ENCODE data around the gene IQGAP1.

IQGAP1 gene

DNA sequence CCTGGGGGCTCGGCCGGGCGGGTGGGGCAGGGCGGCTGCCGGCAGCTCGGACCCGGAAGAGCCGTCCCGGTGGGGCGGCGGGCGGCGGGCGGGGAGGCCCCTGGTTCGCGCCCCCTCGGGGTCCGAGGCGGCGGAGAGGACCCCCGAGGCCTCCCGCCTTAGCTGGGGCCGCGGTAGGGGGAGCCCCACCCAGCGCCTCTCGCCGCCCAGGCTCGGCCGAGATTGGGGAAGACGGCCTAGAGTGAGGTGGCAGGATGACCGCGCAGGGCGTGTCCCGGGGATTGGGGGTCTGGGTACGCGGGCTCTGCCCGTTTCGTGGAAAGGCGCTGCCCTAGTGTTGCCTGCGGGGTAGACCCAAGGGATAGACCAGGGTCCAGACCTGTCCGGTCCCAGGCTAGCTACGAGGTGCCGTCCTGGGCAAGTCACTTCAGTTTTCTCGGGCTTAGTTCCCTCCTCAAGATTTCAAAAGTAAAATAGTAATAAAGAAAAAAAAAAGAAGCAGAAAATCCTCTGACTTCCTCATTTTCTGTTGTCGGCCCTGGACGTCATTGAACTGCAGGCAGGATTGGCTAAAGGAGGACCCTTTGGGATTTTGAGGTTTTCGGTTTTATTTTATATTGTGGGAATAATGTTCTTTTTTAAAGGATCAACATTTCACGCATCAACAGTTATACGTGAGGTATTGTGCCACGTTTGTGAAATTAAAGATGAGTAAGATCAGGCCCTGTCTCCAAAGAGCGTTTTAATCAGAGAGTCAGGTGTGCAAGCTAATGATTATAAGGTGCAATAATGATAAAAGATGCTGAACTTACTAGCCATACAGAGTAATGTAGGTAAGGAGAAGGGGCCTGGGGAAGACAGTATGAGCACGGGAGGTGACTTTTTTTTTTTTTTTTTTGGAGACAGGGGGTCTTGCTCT lies 679 bp downstream of the IQGAP1 start (continued):
- TF ChIP-seq, protein P1, sequence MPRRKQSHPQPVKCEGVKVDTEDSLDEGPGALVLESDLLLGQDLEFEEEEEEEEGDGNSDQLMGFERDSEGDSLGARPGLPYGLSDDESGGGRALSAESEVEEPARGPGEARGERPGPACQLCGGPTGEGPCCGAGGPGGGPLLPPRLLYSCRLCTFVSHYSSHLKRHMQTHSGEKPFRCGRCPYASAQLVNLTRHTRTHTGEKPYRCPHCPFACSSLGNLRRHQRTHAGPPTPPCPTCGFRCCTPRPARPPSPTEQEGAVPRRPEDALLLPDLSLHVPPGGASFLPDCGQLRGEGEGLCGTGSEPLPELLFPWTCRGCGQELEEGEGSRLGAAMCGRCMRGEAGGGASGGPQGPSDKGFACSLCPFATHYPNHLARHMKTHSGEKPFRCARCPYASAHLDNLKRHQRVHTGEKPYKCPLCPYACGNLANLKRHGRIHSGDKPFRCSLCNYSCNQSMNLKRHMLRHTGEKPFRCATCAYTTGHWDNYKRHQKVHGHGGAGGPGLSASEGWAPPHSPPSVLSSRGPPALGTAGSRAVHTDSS (tag by site-specific recombination; IDR thresholded peaks at IDR 0.05) = no peak
- TF ChIP-seq ZNF292 (tag by site-specific recombination; IDR thresholded peaks at IDR 0.05; ENCODE audit: borderline replicate concordance, low read depth) (no peak), SCRT2 (tag by site-specific recombination; IDR thresholded peaks at IDR 0.05) (no peak), HOXC10 (CRISPR knock-in tag; IDR thresholded peaks at IDR 0.05) (no peak), ZBTB21 (tag by site-specific recombination; IDR thresholded peaks at IDR 0.05) (no peak), ZNF121 (tag by site-specific recombination; IDR thresholded peaks at IDR 0.05) (no peak; the same call in 1 of the 2 replicates), IKZF3 (tag by site-specific recombination; IDR thresholded peaks at IDR 0.05) (no peak), ZNF549 (tag by site-specific recombination; IDR thresholded peaks at IDR 0.05) (no peak), ZNF24 (tag by site-specific recombination; IDR thresholded peaks at IDR 0.05) (no peak), GLIS2 (tag by site-specific recombination; IDR thresholded peaks at IDR 0.05) (peak; percentile 96), ZEB2 (tag by site-specific recombination; IDR thresholded peaks at IDR 0.05) (no peak), ZNF585B (tag by site-specific recombination; IDR thresholded peaks at IDR 0.05) (no peak), ZNF391 (tag by site-specific recombination; IDR thresholded peaks at IDR 0.05; ENCODE audit: borderline replicate concordance, low read depth) (no peak)
- TF ChIP-seq, protein P2, sequence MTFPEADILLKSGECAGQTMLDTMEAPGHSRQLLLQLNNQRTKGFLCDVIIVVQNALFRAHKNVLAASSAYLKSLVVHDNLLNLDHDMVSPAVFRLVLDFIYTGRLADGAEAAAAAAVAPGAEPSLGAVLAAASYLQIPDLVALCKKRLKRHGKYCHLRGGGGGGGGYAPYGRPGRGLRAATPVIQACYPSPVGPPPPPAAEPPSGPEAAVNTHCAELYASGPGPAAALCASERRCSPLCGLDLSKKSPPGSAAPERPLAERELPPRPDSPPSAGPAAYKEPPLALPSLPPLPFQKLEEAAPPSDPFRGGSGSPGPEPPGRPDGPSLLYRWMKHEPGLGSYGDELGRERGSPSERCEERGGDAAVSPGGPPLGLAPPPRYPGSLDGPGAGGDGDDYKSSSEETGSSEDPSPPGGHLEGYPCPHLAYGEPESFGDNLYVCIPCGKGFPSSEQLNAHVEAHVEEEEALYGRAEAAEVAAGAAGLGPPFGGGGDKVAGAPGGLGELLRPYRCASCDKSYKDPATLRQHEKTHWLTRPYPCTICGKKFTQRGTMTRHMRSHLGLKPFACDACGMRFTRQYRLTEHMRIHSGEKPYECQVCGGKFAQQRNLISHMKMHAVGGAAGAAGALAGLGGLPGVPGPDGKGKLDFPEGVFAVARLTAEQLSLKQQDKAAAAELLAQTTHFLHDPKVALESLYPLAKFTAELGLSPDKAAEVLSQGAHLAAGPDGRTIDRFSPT (tag by site-specific recombination; IDR thresholded peaks at IDR 0.05) = peak; percentile 84
- TF ChIP-seq, protein P3, sequence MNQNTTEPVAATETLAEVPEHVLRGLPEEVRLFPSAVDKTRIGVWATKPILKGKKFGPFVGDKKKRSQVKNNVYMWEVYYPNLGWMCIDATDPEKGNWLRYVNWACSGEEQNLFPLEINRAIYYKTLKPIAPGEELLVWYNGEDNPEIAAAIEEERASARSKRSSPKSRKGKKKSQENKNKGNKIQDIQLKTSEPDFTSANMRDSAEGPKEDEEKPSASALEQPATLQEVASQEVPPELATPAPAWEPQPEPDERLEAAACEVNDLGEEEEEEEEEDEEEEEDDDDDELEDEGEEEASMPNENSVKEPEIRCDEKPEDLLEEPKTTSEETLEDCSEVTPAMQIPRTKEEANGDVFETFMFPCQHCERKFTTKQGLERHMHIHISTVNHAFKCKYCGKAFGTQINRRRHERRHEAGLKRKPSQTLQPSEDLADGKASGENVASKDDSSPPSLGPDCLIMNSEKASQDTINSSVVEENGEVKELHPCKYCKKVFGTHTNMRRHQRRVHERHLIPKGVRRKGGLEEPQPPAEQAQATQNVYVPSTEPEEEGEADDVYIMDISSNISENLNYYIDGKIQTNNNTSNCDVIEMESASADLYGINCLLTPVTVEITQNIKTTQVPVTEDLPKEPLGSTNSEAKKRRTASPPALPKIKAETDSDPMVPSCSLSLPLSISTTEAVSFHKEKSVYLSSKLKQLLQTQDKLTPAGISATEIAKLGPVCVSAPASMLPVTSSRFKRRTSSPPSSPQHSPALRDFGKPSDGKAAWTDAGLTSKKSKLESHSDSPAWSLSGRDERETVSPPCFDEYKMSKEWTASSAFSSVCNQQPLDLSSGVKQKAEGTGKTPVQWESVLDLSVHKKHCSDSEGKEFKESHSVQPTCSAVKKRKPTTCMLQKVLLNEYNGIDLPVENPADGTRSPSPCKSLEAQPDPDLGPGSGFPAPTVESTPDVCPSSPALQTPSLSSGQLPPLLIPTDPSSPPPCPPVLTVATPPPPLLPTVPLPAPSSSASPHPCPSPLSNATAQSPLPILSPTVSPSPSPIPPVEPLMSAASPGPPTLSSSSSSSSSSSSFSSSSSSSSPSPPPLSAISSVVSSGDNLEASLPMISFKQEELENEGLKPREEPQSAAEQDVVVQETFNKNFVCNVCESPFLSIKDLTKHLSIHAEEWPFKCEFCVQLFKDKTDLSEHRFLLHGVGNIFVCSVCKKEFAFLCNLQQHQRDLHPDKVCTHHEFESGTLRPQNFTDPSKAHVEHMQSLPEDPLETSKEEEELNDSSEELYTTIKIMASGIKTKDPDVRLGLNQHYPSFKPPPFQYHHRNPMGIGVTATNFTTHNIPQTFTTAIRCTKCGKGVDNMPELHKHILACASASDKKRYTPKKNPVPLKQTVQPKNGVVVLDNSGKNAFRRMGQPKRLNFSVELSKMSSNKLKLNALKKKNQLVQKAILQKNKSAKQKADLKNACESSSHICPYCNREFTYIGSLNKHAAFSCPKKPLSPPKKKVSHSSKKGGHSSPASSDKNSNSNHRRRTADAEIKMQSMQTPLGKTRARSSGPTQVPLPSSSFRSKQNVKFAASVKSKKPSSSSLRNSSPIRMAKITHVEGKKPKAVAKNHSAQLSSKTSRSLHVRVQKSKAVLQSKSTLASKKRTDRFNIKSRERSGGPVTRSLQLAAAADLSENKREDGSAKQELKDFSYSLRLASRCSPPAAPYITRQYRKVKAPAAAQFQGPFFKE (tag by site-specific recombination; IDR thresholded peaks at IDR 0.05; ENCODE audit: borderline replicate concordance) = no peak
- TF ChIP-seq, protein P4, sequence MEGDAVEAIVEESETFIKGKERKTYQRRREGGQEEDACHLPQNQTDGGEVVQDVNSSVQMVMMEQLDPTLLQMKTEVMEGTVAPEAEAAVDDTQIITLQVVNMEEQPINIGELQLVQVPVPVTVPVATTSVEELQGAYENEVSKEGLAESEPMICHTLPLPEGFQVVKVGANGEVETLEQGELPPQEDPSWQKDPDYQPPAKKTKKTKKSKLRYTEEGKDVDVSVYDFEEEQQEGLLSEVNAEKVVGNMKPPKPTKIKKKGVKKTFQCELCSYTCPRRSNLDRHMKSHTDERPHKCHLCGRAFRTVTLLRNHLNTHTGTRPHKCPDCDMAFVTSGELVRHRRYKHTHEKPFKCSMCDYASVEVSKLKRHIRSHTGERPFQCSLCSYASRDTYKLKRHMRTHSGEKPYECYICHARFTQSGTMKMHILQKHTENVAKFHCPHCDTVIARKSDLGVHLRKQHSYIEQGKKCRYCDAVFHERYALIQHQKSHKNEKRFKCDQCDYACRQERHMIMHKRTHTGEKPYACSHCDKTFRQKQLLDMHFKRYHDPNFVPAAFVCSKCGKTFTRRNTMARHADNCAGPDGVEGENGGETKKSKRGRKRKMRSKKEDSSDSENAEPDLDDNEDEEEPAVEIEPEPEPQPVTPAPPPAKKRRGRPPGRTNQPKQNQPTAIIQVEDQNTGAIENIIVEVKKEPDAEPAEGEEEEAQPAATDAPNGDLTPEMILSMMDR (tag by site-specific recombination; IDR thresholded peaks at IDR 0.05) = peak; percentile 38; the same call in 1 of the 2 replicates
- TF ChIP-seq, protein P5, sequence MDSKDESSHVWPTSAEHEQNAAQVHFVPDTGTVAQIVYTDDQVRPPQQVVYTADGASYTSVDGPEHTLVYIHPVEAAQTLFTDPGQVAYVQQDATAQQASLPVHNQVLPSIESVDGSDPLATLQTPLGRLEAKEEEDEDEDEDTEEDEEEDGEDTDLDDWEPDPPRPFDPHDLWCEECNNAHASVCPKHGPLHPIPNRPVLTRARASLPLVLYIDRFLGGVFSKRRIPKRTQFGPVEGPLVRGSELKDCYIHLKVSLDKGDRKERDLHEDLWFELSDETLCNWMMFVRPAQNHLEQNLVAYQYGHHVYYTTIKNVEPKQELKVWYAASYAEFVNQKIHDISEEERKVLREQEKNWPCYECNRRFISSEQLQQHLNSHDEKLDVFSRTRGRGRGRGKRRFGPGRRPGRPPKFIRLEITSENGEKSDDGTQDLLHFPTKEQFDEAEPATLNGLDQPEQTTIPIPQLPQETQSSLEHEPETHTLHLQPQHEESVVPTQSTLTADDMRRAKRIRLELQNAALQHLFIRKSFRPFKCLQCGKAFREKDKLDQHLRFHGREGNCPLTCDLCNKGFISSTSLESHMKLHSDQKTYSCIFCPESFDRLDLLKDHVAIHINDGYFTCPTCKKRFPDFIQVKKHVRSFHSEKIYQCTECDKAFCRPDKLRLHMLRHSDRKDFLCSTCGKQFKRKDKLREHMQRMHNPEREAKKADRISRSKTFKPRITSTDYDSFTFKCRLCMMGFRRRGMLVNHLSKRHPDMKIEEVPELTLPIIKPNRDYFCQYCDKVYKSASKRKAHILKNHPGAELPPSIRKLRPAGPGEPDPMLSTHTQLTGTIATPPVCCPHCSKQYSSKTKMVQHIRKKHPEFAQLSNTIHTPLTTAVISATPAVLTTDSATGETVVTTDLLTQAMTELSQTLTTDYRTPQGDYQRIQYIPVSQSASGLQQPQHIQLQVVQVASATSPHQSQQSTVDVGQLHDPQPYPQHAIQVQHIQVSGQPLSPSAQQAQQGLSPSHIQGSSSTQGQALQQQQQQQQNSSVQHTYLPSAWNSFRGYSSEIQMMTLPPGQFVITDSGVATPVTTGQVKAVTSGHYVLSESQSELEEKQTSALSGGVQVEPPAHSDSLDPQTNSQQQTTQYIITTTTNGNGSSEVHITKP (tag by site-specific recombination; IDR thresholded peaks at IDR 0.05) = no peak
- TF ChIP-seq, protein P6, sequence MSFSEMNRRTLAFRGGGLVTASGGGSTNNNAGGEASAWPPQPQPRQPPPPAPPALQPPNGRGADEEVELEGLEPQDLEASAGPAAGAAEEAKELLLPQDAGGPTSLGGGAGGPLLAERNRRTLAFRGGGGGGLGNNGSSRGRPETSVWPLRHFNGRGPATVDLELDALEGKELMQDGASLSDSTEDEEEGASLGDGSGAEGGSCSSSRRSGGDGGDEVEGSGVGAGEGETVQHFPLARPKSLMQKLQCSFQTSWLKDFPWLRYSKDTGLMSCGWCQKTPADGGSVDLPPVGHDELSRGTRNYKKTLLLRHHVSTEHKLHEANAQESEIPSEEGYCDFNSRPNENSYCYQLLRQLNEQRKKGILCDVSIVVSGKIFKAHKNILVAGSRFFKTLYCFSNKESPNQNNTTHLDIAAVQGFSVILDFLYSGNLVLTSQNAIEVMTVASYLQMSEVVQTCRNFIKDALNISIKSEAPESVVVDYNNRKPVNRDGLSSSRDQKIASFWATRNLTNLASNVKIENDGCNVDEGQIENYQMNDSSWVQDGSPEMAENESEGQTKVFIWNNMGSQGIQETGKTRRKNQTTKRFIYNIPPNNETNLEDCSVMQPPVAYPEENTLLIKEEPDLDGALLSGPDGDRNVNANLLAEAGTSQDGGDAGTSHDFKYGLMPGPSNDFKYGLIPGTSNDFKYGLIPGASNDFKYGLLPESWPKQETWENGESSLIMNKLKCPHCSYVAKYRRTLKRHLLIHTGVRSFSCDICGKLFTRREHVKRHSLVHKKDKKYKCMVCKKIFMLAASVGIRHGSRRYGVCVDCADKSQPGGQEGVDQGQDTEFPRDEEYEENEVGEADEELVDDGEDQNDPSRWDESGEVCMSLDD (tag by site-specific recombination; IDR thresholded peaks at IDR 0.05) = no peak

Measured in HEK293 (cell line).